HTERT RPE-1 (cell line): ENCODE data around the gene STPG3.

Experiments
- in situ Hi-C: fragments of 300-500 bp; cut with MboI; formaldehyde crosslinking; loops from 4 replicates; pipeline ENCODE4 v1.14.3; 2020; ENCODE audit warnings: low sequenced_read_pairs

Gene STPG3

DNA sequence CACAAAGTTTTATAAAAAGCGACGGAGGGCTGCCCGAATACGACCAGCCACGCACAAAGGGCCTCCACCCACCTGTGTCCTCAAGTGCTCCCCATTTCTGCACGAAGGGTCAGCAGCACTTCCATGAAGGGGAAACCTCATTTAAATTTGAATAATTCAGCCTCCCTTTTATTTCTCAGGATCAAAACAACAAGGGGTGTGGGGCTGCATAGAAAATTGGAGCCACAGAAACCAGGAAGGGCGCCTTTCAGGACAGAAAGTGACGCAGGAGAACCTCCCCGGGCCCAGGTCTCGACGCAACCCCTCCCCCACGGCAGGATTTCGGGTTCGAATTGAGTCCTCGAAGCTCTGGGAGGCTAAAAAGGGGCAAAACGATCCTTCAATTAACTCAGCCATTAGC is 48.9 kb downstream of the STPG3 start:
- in situ Hi-C loops = no loop called here

DNA sequence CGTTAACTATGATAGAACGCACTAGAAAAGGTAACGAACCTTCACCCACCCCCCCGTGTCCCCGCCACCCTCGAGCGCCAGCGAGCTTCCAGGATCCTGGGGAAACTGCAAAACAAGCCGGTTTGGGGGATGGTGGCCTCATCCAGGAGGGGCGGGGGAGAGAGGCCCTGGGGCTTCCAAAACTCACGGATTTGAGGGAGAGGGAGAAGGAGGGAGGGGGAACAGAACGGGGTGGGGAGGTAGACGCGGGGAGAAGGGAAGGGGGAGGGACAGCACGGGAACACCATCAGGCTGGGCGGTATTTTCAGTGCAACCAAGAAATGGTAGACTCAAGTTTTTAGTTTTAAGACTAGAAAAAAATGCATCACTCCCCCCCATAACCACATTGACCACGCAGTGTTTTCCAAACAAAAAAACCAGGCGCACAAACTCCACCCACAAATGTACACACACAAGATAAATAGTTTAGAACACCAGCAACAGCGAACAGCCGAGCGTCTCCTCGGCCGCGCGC is 49.5 kb downstream of the STPG3 start:
- in situ Hi-C loops = no loop called here

DNA sequence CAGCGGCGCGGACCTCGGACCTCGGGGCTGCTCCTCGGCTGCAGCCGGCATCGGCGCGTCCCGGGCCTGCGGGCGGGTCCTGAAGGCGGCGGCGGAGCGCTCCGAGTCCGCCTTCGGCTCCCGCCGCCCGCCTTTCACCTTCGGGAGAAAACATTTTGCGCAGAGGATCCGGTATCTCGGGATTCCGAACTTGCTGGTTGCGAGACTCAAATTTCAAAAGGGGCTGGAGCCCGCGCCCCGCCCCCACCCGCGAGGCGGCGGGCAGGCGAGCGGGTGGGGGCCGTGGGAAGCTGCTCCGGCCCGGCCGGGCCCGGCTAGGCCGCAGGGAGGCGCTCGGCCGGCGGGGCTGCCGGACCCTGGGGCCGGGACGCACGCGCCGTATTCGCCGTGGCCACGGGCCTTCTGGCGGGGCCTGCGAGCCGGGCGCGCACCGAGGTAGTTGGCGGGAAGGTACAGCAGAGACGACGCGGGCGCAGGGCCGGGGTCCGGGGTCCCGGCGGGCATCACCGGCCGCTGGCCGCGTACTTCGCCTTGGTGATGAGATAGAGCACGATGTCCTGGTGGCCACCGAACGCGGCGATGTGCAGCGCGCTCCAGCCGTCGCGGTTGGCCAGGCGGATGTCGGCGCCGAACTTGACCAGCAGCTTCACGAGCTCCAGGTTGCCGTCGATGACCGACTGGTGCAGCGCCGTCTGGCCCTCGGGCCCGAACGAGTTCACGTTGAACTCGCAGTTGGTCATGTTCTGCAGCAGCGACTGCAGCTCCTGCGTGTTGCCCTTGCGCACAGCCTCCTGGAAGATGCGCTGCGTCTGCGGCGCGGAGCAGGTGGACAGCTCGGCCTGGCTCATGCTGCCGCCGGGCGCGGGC is 50.2 kb downstream of the STPG3 start:
- in situ Hi-C loops = no loop called here

DNA sequence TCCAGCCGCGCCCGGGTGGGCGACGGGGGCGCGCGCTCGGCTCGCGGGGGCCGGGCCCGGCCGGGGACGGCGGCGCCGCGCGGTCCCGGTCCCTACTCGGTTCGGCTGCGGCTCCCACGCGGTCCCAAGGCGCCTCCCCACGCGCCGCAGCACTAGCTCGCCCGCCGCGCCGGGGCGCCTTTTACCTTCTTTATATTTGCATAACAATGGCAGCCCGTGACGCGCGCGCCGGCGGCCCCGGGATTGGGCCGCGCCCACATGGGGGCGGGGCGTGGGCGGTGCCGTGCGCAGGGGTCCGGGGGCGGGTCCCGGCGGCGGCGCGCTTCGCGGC is 51.0 kb downstream of the STPG3 start, which contains the start of gene NRARP:
Gene NRARP (minus strand): TSS at position 154 of the 331 bp plus-strand sequence. CDS start 343 bp downstream, outside the sequence.
- in situ Hi-C loops = no loop called here

DNA sequence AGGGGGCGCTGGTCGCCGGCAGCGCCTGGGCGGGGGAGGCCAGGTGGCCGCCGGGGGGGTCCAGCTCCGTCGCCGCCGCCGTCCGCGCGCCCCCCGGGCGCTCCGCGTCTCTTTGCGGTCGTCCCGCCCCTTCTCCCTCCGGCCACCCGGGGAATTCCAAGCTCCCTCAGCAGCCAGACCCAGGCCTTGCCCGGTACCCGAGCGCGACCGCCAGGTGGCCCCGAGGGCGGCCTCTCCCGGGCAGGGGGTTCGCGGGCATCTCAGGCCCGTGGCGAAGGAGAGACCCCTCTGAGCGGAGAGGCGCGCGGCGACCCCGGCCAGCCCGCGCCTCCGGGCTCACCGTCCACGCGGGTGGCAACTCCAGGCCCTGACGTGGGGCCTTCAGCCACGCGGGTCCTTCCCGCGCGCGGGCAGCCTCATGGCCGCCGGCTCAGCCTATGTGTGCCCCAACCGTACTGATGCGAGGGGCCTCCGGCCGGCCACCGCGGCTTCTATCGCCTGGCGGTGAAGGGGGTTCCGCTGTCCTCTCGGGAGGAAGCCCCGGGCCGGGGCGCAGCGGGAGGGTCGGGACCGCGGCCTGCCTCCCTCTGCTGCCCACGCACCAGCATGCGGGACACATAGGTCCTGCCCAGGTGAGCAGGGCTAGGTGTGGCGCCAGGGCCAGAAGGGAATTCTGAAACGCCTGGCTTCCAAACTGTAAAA is 51.5 kb downstream of the STPG3 start:
- in situ Hi-C loops = no loop called here
